ENCODE results near the gene TM7SF2.
A peak's percentile ranks its signal among the peaks of the same experiment; 100 is the strongest.

Gene TM7SF2

GRCh38 chr11:65090628-65091027 lies 21.0 kb upstream of the TM7SF2 start:
- DNase-seq: no peak

DNA sequence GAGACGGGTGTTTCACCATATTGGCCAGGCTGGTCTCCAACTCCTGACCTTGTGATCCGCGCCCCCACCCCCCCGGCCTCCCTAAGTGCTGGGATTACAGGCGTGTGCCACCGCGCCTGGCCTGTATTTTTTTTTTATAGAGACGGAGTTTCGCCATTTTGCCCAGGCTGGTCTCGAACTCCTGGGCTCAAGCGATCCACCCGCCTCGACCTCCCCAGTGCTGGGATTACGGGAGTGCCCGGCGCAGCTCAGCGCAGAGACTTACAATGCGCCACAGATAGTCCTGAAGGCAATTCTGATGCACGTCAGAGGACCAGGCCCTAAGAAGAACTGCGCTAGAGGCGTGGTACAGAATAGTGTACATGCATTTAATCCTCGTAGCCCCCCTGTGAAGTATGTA lies 16.2 kb upstream of the TM7SF2 start:
- DNase-seq: no peak

DNA sequence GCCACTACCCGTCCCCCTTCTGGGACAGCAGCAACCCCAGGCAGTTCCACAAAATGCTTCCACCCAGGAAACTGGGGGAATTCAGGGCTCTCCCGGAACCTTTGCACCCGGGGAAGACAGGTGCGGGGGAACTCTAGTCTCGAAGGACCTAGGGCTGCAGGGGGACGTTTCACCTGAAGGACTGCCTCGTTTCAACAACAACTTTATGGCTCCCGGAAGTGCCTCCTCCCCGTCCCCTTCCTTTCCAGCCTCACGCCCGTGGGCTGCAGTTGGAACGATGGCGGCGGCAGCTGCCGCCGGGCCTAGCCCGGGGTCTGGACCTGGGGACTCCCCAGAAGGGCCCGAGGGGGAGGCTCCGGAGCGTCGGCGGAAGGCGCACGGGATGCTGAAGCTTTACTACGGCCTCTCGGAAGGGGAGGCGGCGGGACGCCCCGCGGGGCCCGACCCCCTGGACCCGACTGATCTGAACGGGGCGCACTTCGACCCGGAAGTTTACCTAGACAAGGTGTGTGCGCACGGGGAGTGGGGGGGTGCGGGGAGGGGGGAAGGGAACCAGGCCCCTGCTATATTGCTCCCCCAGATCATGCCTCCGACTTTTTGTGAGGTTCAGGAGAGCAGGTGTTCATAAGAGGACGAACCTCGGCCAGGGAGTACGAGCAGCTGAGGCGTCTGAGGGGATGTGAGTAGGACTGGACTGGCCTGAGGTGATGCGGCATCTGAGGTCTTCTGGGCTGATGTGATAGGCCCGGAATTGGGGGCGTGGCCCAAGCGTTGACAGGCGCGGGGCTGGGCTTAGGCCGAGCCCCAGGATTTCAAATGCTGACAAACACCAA lies 15.5 kb upstream of the TM7SF2 start, which contains the start of gene VPS51:
TSS of gene VPS51 (plus strand) at position 241 of the 833 bp plus-strand sequence. CDS start at position 278, 37 bp downstream.
- DNase-seq: peak; percentile 90 to 94 (median 93)

DNA sequence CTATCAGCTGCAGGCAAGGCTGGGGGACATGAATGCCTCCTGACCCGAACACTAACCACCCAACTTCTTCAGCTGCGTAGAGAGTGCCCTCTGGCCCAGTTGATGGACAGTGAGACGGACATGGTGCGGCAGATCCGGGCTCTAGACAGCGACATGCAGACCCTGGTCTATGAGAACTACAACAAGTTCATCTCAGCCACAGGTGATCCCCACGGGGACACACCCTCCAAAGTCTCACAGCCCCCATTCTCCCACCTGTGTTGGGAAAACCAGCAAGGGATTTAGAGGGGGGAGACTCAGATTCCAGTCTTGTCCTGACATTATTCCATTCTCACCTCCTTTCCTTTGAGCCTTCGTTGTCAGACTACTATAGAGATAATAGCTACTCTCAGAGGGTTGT lies 14.7 kb upstream of the TM7SF2 start:
- no peak for DNase-seq

GRCh38 chr11:65100674-65101350 lies 10.9 kb upstream of the TM7SF2 start:
- DNase-seq: no peak

DNA sequence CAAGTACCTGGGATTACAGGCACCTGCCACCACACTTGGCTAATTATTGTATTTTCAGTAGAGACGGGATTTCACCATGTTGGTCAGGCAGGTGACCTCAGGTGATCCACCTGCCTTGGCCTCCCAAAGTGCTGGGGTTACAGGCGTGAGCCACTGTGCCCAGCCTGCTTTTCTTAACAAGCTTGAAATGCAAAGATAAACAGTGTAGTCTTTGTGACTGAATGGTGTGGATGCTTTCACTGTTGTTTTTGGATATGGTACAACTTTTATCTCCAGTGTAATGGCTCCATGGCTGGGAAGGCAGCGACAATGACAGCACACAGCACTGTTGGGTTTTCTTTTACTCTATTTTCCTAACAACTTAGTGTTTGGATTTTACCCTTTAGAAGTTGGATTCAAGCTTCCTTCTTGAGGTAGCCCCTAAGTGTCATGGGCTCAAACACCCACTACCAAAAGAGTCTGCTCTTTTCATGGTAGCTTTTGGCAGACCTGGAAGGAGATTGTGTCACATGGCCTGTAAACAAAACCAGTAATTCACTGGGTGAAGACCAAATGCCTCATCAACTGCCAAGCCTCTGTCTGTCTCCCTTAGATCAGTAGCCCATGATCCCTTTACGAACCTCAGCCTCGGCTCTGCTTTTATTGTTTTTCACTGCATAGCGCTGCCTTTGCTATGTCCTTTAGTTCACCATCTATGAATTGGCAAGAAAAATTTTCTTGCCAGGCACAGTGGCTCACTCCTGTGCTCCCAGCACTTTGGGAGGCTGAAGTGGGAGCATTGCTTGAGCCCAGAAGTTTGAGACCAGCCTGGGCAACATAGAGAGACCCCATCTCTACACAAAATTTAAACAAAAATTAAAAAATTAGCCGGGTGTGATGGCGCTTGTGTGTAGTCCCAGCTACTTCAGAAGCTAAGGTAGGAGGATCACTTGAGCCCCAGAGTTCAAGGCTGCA lies 9.3 kb upstream of the TM7SF2 start:
- DNase-seq: no peak

- no peak for DNase-seq
Observed at GRCh38 chr11:65103476-65103875, 8.2 kb upstream of the TM7SF2 start.

DNA sequence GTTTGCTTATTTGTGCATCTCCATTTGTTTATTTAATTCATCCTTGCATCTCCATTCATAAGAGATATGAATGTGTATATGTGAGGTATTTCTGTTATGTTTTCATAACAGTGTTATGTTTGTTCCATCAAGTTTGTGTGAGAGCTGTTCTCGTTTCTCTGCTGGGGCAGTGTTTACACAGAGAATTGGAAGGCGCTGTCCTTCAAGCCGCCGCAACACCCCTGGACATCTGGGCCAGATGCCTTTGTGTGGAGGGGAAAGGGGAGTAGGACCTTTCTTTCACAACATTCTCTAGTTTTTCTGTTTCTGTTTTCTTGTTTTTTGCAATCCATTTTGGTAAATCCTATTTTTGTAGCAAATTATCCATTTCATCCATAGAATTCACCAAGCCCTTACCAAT lies 7.0 kb upstream of the TM7SF2 start:
- DNase-seq: no peak

DNA sequence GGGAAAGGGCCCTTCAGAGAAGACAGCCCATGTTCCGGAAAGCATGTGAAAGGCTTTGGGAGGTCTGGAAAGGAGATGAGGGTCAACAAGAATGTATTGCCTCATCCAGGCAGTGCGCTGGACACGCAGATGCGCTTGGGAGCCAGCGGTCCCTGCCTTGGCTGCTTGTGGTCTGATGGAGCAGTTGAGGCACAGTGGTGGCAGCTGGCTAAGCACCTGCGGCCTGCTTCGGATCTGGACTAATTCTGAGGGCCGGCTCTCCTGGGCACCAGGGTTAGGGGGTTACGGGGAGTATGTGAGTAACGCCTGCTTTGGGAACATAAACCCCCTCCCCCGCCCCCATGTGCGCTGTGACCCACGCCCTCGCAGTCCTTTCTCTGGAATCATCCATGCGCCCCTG lies 4.6 kb upstream of the TM7SF2 start:
- no peak for DNase-seq

GRCh38 chr11:65107751-65108468 lies 3.8 kb upstream of the TM7SF2 start:
- no peak for DNase-seq

GRCh38 chr11:65108469-65109123 lies 3.1 kb upstream of the TM7SF2 start:
- no peak for DNase-seq

- DNase-seq: no peak
Observed at GRCh38 chr11:65109231-65110198, 2.2 kb upstream of the TM7SF2 start.

- peak; percentile 86 to 95 (median 91) for DNase-seq
Observed at GRCh38 chr11:65110354-65110861, 1.3 kb upstream of the TM7SF2 start.

- DNase-seq: no peak
Observed at GRCh38 chr11:65111159-65111743, 421 bp upstream of the TM7SF2 start.

DNA sequence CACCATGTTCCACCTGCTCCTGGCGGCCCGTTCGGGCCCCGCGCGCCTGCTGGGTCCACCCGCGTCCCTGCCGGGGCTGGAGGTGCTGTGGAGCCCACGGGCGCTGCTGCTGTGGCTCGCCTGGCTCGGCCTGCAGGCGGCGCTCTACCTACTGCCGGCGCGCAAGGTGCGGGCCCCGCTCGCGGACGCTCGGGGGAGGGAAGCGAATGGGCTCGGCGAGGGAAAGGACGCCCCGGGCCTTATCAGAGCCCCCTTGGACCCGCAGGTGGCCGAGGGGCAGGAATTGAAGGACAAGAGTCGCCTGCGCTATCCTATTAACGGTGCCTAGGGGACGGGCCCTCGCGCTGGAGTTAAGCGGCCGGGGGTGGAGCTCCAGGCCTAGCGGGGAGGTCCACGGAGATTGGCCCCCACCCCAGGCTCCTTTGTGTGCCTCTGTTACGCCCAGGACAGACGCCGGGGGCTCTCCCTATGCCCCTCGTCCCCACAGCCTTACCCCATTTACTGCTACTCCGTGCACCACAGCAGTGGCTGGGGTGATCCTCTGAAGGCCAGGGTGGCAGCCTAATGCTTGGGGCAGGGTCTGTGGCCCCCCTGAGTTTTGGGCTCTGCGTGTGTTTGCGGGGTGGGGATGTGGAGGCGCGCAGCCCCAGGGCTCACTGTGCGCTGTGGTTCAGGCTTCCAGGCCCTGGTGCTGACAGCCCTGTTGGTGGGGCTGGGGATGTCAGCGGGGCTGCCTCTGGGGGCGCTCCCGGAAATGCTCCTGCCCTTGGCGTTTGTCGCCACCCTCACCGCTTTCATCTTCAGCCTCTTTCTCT lies 1.1 kb downstream of the TM7SF2 start:
- peak; percentile 70 to 89 (median 76) for DNase-seq

DNA sequence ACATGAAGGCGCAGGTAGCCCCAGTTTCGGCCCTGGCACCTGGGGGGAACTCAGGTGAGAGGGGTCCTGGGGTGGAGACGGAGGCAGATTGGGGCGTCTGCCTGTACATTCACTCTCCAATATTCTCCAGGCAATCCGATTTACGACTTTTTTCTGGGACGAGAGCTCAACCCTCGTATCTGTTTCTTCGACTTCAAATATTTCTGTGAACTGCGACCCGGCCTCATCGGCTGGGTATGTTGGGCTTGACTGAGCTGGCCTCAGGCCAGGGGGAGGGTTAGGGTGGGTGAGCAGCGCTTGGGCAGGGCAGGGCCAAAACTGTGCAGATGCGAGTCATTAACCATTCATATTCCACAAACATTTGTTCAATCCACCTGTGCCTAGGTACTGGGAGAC lies 1.7 kb downstream of the TM7SF2 start:
- no peak for DNase-seq

DNA sequence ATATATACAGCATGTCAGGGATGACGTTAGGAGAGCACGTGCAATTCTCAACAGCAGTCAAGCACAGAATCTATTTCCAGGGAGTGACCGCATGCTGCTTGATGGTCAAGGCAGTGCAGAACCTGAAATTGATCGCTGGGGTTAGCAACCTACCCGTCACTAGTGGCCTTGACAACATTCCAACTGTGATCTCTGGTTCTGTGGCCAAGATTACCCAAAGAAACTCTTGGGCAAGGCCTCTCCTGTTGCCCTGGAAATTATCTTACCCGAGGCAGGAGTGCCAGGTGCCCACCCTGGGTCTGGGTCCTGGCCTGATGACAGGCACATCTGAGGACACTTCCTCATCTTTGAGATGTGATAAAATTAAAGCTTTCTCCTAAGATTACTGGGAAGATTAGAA lies 2.2 kb downstream of the TM7SF2 start:
- DNase-seq: no peak

DNA sequence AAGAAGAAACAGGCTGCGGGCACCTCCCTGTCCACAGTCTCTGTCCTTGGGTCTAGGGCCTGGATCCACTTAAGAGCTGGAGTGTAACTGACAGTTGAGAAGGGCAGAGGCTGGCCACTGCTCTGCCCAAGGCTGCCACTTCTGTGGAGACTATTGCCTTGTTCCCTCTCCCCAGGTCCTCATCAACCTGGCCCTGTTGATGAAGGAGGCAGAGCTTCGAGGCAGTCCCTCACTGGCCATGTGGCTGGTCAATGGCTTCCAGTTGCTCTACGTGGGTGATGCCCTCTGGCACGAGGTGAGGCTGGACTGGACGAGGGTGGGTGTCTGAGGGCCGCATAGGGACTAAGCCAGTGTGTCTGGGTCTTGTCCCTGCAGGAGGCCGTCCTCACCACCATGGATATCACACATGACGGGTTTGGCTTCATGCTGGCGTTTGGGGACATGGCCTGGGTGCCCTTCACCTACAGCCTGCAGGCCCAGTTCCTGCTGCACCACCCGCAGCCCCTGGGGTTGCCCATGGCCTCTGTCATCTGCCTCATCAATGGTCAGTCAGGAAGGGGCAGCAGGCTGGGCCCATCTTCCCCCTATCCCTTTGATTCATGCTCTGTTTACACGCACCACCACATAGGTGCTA lies 3.0 kb downstream of the TM7SF2 start:
- no peak for DNase-seq

All from suppressor macrophage (primary cell).